ENCODE data around the gene ZNF213.
"Not testable (repeated sequence)": the region's sequence is repeated elsewhere in the genome, so short reads cannot be mapped to it uniquely, and the experiment has no call there.

Gene ZNF213

GRCh38 chr16:3179651-3180050 is 44.8 kb downstream of the ZNF213 start:
- FAIRE-seq = no peak
- TF ChIP-seq, protein P1, sequence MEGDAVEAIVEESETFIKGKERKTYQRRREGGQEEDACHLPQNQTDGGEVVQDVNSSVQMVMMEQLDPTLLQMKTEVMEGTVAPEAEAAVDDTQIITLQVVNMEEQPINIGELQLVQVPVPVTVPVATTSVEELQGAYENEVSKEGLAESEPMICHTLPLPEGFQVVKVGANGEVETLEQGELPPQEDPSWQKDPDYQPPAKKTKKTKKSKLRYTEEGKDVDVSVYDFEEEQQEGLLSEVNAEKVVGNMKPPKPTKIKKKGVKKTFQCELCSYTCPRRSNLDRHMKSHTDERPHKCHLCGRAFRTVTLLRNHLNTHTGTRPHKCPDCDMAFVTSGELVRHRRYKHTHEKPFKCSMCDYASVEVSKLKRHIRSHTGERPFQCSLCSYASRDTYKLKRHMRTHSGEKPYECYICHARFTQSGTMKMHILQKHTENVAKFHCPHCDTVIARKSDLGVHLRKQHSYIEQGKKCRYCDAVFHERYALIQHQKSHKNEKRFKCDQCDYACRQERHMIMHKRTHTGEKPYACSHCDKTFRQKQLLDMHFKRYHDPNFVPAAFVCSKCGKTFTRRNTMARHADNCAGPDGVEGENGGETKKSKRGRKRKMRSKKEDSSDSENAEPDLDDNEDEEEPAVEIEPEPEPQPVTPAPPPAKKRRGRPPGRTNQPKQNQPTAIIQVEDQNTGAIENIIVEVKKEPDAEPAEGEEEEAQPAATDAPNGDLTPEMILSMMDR (IDR thresholded peaks at IDR 0.05; ENCODE audit: insufficient read depth, missing control alignments) = no peak
- DNase-seq (ENCODE audit: insufficient read length, low spot score) = no peak

DNA sequence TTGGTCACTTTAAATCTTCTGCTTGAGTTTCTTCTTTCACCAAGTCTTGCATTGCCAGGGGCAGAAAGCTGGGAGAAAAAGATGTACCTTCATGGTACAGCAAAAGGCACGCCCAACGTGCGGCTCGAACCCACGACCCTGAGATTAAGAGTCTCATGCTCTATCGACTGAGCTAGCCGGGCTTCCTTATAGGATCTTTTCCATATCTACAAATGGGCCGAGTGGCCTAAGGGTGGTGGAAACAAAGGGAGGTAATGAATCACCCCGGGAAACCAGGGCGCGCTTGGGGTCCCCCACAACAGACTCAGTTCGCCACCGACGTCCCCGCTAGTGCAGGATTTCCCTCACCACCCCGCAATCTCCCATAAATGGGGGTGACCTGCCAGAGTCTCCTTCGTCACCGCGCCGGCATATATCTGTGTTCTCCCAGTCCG is 45.6 kb downstream of the ZNF213 start:
- DNase-seq (ENCODE audit: insufficient read length, low spot score) (no peak), FAIRE-seq (no peak)
- TF ChIP-seq, protein P1 (IDR thresholded peaks at IDR 0.05; ENCODE audit: insufficient read depth, missing control alignments) = no peak

GRCh38 chr16:3182293-3182607 is 47.4 kb downstream of the ZNF213 start:
- DNase-seq (ENCODE audit: insufficient read length, low spot score); FAIRE-seq: not testable (repeated sequence)

DNA sequence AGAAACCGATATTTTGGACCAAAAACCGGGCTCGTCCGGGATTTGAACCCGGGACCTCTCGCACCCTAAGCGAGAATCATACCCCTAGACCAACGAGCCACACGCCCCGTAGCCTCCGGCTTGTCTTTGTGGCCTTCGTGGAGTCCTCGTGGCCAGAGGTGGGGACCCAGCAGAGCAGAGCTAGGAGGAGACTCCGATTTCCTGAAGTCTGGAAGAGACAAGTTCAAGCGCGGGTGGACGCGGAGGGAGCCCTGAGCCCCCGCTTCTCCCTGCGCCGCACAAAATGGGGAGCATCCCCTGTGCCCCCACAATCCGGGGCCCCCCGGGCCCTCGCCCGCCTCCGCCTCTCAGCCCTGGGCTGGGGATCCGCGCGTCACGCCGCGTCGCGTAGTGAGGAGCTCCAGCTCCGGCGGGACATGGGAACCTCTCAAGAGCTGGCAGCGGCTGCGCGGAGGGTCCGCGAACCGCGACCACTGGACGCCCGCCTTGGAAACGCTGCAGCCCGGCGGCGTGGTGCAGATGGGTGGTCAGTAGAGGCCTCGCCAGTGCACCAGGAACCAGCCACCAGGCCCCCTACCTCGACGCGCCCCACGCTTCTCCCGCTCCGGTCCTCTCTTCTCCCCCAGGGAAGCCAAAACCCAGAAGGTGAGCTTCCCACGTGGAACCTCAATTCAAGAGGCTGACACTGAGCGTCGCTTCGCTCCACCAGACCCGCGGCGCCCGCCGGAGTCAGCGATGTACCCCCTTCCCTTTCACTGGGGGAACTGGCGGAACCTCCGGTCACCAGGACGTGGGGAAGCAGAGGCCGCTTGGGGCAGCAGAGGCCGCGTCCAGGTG is 48.0 kb downstream of the ZNF213 start:
- TF ChIP-seq, protein P1 (IDR thresholded peaks at IDR 0.05; ENCODE audit: insufficient read depth, missing control alignments) = no peak
- DNase-seq (ENCODE audit: insufficient read length, low spot score) (no peak), FAIRE-seq (no peak)

DNA sequence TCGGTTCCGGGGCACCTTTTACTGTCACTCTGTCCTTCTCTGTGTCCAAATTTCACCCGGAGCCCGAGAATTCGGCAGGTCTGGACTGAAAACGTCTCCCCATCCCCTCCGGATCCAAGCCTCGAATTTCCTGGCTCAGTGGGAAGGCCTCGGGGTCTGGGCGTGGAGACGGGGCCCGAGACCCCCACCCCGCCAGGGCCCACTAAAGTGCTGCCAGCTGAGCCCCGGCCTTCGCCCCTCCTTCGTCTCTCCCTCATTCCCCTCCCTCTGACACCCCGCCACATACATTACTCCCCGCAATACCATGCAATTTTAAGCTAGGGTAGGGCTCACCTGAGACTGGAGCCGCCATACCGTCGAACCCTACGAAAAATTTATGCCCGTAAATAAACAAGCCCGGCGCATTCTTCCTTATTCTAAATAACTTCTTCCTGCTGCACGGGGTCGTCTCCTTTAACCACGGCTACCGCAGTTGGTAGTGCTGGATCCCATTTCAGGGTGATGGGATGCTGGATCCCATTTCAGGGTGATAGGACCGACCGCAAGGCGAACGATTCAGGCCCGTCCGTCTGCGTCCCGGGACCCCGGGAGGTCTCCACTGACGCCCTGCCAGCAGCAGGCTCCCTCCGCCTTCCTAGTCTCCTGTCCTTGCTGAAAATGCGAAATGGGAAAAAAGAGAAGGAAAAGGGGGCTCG is 48.8 kb downstream of the ZNF213 start:
- TF ChIP-seq, protein P1 (IDR thresholded peaks at IDR 0.05; ENCODE audit: insufficient read depth, missing control alignments) = no peak
- FAIRE-seq (no peak), DNase-seq (ENCODE audit: insufficient read length, low spot score) (no peak)

- TF ChIP-seq, protein P1 (IDR thresholded peaks at IDR 0.05; ENCODE audit: insufficient read depth, missing control alignments) = no peak
- DNase-seq (ENCODE audit: insufficient read length, low spot score) (no peak), FAIRE-seq (no peak)
Observed at GRCh38 chr16:3186946-3187690, 52.3 kb downstream of the ZNF213 start.

DNA sequence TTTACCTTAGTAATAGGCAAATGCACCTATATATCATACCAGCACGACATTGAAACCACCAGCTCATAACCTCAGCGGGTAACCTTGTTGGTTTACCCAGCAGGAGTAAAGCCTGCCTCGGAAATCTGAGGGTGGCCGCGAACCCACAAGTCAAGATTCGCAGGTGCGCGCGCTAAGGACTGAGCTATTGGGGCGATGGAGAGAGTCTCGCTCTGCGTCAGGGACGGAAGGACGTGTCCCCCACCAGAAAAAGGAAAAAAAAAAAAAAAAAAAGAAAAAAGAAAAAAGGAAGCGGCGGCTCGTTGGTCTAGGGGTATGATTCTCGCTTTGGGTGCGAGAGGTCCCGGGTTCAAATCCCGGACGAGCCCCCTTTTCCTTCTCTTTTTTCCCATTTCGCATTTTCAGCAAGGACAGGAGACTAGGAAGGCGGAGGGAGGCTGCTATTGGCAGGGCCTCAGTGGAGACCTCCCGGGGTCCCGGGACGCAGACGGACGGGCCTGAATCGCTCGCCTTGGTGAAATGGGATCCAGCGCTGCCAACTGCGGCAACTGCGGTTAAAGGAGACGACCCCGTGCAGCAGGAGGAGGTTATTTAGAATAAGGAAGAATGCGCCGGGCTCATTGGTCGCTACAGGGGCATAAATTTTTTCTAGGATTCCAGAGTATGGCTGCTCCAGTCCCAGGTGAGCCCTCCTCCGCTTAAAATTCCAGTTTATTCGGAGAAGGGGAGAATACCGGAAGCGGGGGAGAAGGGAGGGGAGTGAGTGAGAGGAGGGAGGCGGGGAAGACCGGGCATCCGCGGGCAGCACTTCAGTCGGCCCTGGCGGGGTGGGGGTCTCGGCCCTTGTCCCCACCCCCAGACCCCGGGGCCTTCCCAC is 53.2 kb downstream of the ZNF213 start, which contains the start of gene OR1F1:
Gene OR1F1 (plus strand): TSS at position 407 of the 877 bp plus-strand sequence.
- TF ChIP-seq, protein P1 (IDR thresholded peaks at IDR 0.05; ENCODE audit: insufficient read depth, missing control alignments) = no peak
- DNase-seq (ENCODE audit: insufficient read length, low spot score) (no peak), FAIRE-seq (no peak)
